Measurements from ENCODE around the gene KLHL29. TPM values are rescaled to one million over a fixed set of nuclear protein-coding genes. Genes with fewer than 3 reads are reported as not detected.

Gene KLHL29
- total RNA-seq, 1 donor, result 14.7 TPM

GRCh38 chr2:23568211-23568610 lies 183.2 kb downstream of the KLHL29 start:
- TF ChIP-seq CTCF (IDR thresholded peaks at IDR 0.05; ENCODE audit: insufficient read depth, low read depth, low read length), result no peak
- DNase-seq (ENCODE audit: low read depth), result no peak
- no peak overlapping the region for H3K4me3 ChIP-seq (ENCODE audit: low read depth, low read length)

- no peak overlapping the region for H3K4me3 ChIP-seq (ENCODE audit: low read depth, low read length)
These were observed 183.7 kb downstream of the KLHL29 start for GRCh38 chr2:23568626-23569190.

GRCh38 chr2:23569761-23570365 lies 184.9 kb downstream of the KLHL29 start:
- no peak overlapping the region for H3K4me3 ChIP-seq (ENCODE audit: low read depth, low read length)
- TF ChIP-seq CTCF (IDR thresholded peaks at IDR 0.05; ENCODE audit: insufficient read depth, low read depth, low read length), result no peak
- no peak for DNase-seq (ENCODE audit: low read depth)

More at GRCh38 chr2:23568626-23569190, 183.7 kb downstream of the KLHL29 start:
- DNase-seq (ENCODE audit: low read depth), result no peak
- no peak for TF ChIP-seq CTCF (IDR thresholded peaks at IDR 0.05; ENCODE audit: insufficient read depth, low read depth, low read length)

GRCh38 chr2:23571085-23571484 lies 186.1 kb downstream of the KLHL29 start:
- TF ChIP-seq CTCF (IDR thresholded peaks at IDR 0.05; ENCODE audit: insufficient read depth, low read depth, low read length), result no peak
- no peak for DNase-seq (ENCODE audit: low read depth)
- no peak overlapping the region for H3K4me3 ChIP-seq (ENCODE audit: low read depth, low read length)

- no peak overlapping the region for H3K4me3 ChIP-seq (ENCODE audit: low read depth, low read length)
- TF ChIP-seq CTCF (IDR thresholded peaks at IDR 0.05; ENCODE audit: insufficient read depth, low read depth, low read length), result no peak
- no peak for DNase-seq (ENCODE audit: low read depth)
These were observed 186.7 kb downstream of the KLHL29 start for GRCh38 chr2:23571527-23572282.

- no peak for DNase-seq (ENCODE audit: low read depth)
- TF ChIP-seq CTCF (IDR thresholded peaks at IDR 0.05; ENCODE audit: insufficient read depth, low read depth, low read length), result no peak
- no peak overlapping the region for H3K4me3 ChIP-seq (ENCODE audit: low read depth, low read length)
These were observed 190.1 kb downstream of the KLHL29 start for GRCh38 chr2:23574919-23575654.

All from fibroblast of villous mesenchyme (primary cell).